Ishikawa (cell line): ENCODE measurements around the gene EYS.

Experiments
- CEBPB ChIP-seq: IDR thresholded peaks from 2 replicates; pipeline ENCODE4 v1.6.1; 2012
- CREB1 ChIP-seq: IDR thresholded peaks from 2 replicates; pipeline ENCODE4 v1.6.1; 2012; ENCODE audit warnings: low read depth
- EGR1 ChIP-seq: IDR thresholded peaks from 2 replicates; pipeline ENCODE4 v1.6.1; 2012
- EP300 ChIP-seq: IDR thresholded peaks from 2 replicates; pipeline ENCODE4 v1.6.1; 2012; ENCODE audit warnings: borderline replicate concordance
- FOXM1 ChIP-seq: IDR thresholded peaks from 2 replicates; pipeline ENCODE4 v1.6.1; 2012; ENCODE audit warnings: low read depth, borderline replicate concordance
- NFIC ChIP-seq: IDR thresholded peaks from 2 replicates; pipeline ENCODE4 v1.6.1; 2012
- RAD21 ChIP-seq: IDR thresholded peaks from 2 replicates; pipeline ENCODE4 v1.6.1; 2012; ENCODE audit warnings: low read depth
- TAF1 ChIP-seq: IDR thresholded peaks from 2 replicates; pipeline ENCODE4 v1.6.1; 2012; ENCODE audit warnings: low read depth, mild to moderate bottlenecking
- TCF12 ChIP-seq: IDR thresholded peaks from 2 replicates; pipeline ENCODE4 v1.6.1; 2012; ENCODE audit warnings: low read depth
- TEAD4 ChIP-seq: IDR thresholded peaks from 2 replicates; pipeline ENCODE4 v1.6.1; 2012
- YY1 ChIP-seq: IDR thresholded peaks from 2 replicates; pipeline ENCODE4 v1.6.1; 2012; ENCODE audit warnings: low read depth
- ZBTB7A ChIP-seq: IDR thresholded peaks from 2 replicates; pipeline ENCODE4 v1.6.1; 2012; ENCODE audit warnings: low read depth
- TF ChIP-seq, protein P1 (sequence below): IDR thresholded peaks from 2 replicates; pipeline ENCODE4 v1.6.1; 2012
- TF ChIP-seq, protein P2 (sequence below): IDR thresholded peaks from 2 replicates; pipeline ENCODE4 v1.6.1; 2012
- TF ChIP-seq, protein P3 (sequence below): IDR thresholded peaks from 2 replicates; pipeline ENCODE4 v1.6.1; 2012; ENCODE audit warnings: low read depth, mild to moderate bottlenecking

The EYS gene

DNA sequence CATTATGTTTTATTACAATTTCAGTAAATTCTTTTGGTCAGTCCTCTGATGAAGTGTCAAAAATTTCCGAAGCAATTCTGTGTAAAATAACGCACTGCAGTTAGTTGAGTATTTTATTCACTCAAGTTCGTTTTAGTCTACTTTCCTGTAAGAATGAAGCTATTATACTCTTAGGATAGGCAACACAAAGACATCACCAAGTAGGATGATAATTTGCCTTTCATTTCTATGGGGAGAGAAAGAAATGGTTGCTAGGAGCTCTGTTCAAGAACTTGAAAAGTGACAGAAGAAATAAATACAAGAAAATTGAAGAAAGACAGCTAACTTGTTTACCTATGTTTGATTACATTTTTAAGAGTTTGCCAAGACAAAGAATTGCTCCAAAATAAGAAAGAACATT lies 290.4 kb downstream of the EYS start:
- TF ChIP-seq NFIC (no peak), ZBTB7A (no peak), EGR1 (no peak), TAF1 (no peak), FOXM1 (no peak), TEAD4 (no peak), TCF12 (no peak), CEBPB (no peak), RAD21 (no peak), YY1 (no peak), EP300 (no peak), CREB1 (no peak)
- TF ChIP-seq, protein P1, sequence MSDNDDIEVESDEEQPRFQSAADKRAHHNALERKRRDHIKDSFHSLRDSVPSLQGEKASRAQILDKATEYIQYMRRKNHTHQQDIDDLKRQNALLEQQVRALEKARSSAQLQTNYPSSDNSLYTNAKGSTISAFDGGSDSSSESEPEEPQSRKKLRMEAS = no peak
- TF ChIP-seq, protein P2, sequence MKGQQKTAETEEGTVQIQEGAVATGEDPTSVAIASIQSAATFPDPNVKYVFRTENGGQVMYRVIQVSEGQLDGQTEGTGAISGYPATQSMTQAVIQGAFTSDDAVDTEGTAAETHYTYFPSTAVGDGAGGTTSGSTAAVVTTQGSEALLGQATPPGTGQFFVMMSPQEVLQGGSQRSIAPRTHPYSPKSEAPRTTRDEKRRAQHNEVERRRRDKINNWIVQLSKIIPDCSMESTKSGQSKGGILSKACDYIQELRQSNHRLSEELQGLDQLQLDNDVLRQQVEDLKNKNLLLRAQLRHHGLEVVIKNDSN = no peak
- TF ChIP-seq, protein P3, sequence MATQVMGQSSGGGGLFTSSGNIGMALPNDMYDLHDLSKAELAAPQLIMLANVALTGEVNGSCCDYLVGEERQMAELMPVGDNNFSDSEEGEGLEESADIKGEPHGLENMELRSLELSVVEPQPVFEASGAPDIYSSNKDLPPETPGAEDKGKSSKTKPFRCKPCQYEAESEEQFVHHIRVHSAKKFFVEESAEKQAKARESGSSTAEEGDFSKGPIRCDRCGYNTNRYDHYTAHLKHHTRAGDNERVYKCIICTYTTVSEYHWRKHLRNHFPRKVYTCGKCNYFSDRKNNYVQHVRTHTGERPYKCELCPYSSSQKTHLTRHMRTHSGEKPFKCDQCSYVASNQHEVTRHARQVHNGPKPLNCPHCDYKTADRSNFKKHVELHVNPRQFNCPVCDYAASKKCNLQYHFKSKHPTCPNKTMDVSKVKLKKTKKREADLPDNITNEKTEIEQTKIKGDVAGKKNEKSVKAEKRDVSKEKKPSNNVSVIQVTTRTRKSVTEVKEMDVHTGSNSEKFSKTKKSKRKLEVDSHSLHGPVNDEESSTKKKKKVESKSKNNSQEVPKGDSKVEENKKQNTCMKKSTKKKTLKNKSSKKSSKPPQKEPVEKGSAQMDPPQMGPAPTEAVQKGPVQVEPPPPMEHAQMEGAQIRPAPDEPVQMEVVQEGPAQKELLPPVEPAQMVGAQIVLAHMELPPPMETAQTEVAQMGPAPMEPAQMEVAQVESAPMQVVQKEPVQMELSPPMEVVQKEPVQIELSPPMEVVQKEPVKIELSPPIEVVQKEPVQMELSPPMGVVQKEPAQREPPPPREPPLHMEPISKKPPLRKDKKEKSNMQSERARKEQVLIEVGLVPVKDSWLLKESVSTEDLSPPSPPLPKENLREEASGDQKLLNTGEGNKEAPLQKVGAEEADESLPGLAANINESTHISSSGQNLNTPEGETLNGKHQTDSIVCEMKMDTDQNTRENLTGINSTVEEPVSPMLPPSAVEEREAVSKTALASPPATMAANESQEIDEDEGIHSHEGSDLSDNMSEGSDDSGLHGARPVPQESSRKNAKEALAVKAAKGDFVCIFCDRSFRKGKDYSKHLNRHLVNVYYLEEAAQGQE = no peak

DNA sequence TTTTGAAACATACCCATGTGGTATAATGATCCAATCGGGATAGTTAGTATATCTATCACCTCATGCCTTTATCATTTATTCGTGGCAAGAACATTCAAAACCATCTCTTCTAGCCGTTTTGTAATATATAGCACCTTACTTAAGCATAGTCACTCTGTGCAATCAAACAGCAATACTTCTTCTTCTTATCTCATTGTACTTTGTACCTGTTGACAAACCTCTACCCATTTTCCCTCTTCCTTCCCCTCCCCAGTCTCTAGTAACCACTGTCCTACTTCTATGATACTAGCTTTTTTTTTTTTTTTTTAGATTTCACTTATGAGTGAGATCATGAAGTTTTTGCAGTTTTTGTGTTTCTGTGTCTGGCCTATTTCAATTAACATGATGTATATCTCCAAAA lies 296.7 kb downstream of the EYS start:
- no peak for TF ChIP-seq FOXM1
- no peak for TF ChIP-seq TAF1
- TF ChIP-seq, protein P3 = no peak
- TF ChIP-seq RAD21 = no peak
- TF ChIP-seq EGR1 = no peak
- TF ChIP-seq NFIC = no peak
- TF ChIP-seq TEAD4 = no peak
- TF ChIP-seq, protein P1 = no peak

DNA sequence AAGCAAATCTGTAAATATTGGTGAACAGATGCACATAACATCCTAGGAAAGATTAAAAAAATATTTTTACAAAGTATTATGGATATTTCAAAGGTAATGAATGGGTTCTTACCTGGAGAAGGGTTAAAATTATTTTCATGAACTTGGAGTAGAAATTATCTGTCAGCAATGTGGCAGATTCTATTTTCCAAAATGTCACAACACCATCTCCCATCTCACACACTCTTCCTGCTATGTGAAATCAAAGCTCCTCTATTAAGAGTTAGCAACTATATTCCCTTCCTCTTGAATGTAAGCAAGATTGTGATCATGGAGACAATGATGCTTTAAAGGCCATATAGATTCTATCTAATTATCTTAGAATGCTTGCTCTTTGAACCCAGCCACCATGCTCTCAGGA lies 304.5 kb downstream of the EYS start:
- no peak for TF ChIP-seq YY1

DNA sequence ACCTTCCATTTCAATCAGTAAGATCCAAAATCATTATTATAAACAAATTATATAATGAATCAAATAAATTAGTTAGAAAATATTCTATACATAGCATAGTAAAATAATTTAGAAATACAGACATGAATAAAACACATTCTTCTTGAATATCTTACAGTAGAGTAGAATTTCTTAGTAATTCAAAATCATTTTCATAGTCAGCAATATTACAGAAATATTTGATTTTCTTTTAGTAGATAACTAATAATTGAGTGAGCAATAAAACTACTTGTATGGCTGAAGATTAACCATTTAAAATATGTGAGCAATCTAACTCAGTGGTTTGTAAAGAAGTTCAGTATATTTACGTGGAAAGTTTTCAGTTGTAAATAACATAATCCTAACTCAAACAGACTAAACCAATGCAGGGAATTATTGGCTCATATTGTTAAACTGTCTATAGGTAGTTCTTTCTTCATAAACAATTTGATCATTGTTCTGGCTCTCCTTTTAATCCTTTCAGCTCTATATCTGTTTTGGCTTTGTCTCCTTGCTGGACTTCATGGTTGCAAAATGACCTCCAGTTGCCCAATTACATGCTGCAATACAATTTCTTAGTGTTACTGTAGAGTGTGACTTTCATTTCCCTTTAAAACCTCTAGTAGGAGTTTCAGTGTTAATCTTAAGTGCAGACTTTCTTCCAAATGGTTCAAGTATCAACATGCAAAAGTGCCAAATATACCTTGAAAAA lies 307.5 kb downstream of the EYS start:
- TF ChIP-seq FOXM1 = no peak
- no peak for TF ChIP-seq YY1
- TF ChIP-seq, protein P2 = no peak

DNA sequence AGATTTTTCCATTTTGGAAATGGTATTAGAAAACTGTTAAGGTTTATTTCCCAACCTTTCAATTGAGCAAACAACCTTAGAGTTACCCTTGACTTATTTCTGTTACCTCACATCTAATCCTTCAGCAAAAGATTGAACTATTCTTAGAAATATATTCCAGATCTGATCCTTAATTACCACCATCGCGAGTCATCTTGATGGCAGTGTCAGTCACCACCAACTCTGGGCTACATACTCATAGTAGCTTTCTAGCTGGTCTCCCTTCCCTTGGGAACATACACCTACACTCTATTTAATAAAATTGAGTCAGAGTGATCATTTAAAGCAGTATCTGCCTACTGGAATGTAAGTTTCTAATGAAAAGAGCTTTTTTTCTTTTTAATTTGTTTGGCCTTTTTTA lies 308.2 kb downstream of the EYS start:
- no peak for TF ChIP-seq ZBTB7A
- no peak for TF ChIP-seq TAF1
- TF ChIP-seq, protein P3 = no peak
- TF ChIP-seq, protein P1 = no peak
- no peak for TF ChIP-seq FOXM1
- no peak for TF ChIP-seq CEBPB
- TF ChIP-seq, protein P2 = no peak
